Erythroblast (primary cell): ENCODE data around the gene HOXB1.
A peak's percentile ranks its signal among the peaks of the same experiment; 100 is the strongest.
"Not testable (repeated sequence)": the region's sequence is repeated elsewhere in the genome, so short reads cannot be mapped to it uniquely, and the experiment has no call there.

Source experiments
- DNase-seq, 2 experiments: peaks; one replicate each; lab custom pipeline; 2025; lab: John Stamatoyannopoulos, UW
- GATA1 ChIP-seq: IDR thresholded peaks from 2 replicates; pipeline ENCODE4 v1.6.1; 2011; ENCODE audit warnings: low read depth, mild to moderate bottlenecking, control low read depth, low read length, moderate library complexity
- POLR2A ChIP-seq: IDR thresholded peaks from 2 replicates; pipeline ENCODE4 v1.6.1; 2011; ENCODE audit warnings: mild to moderate bottlenecking, low read length

Gene HOXB1

DNA sequence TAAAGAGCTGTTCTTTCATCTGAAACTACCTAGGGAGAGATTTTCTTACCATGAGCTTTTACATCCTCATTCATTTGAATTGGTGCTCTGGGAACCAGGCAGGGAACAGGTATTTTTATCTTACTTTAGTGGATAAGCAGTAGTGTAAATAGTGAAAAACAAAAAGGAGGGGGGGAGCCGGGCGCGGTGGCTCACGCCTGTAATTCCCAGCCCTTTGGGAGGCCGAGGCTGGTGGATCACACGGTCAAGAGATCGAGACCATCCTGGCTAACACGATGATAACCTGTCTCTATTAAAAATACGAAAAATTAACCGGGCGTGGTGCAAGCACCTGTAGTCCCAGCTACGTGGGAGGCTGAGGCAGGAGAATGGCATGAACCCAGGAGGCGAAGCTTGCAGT, 41.0 kb downstream of the HOXB1 start:
- DNase-seq = no peak
- TF ChIP-seq GATA1 (no peak), POLR2A (no peak)

DNA sequence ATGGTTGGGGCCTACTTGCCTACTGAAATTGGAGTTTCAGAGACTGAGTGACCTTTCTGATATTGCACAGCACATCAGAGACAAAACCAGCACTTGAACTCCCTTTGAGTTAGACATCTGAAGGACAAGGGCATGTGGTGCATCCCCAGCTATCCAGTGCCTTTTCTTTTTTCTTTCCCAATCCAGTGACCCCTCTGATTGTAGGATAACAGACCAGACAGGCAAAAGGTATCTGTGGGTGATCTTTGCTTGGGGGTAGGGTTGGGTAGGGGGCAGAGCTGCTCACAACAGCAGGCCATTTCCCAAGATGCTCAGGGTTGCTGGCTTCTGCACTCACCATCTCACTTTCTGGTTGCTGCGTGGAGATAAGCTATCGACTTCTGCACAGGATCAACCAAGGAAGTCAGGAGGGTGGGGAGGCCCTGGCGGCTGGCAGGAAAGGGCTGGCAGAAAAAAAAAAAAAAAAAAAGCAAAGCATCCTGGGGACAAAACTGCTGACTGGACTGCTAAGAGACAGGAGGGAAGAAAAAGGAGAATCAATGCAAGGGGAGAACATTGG, 42.2 kb downstream of the HOXB1 start:
- TF ChIP-seq GATA1 (peak; percentile 86), POLR2A (peak; percentile 23)
- DNase-seq = peak; percentile 92 to 96

DNA sequence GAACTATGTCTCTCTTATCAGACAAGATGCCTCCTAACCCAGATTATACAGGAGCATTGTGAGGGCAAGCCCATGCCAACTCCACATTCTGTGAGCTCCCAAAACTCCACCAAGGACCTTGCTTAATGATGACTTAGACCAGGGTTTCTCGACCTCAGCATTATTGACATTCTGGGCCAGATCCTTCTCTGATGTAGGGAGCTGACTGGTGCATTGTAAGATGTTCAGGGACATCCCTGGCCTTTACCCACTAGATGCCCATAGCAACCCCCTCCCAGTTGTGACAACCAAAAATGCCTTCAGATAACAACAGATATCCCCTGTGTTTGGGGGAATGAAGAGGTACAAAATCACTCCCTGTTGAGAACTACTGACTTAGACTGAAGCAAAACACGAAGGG, 43.6 kb downstream of the HOXB1 start:
- TF ChIP-seq GATA1 (no peak), POLR2A (no peak)
- DNase-seq = no peak

- DNase-seq = peak in 1 of 2 experiments; percentile 9
- TF ChIP-seq POLR2A (no peak), GATA1 (no peak)
Measured at GRCh38 chr17:48486557-48486956, 44.3 kb downstream of the HOXB1 start.

DNA sequence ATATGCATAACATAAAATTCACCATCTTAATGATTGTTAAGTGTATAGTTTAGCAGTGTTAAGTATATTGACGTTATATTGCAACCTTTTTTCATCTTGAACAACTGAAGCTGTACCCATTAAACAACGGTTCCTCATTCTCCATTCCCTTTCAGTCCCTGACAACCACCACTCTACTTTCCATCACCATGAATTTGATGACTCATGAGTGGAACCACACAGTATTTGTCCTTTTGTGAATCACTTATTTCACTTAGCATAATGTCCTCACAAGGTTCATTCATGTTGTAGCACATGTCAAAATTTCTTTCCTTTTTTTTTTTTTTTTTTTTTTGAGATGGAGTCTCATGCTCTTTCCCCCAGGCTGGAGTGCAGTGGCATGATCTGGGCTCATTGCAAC, 46.0 kb downstream of the HOXB1 start:
- DNase-seq = no peak

GRCh38 chr17:48484256-48484655, 46.6 kb downstream of the HOXB1 start:
- DNase-seq = no peak
- TF ChIP-seq POLR2A = no peak
- TF ChIP-seq GATA1 = no peak

More for the DNA sequence above, 46.0 kb downstream of the HOXB1 start:
- TF ChIP-seq GATA1 = no peak
- TF ChIP-seq POLR2A = no peak

- DNase-seq = no peak
- TF ChIP-seq GATA1 = no peak
- TF ChIP-seq POLR2A = no peak
Measured at GRCh38 chr17:48483471-48484131, 47.2 kb downstream of the HOXB1 start.

GRCh38 chr17:48483004-48483403, 47.8 kb downstream of the HOXB1 start:
- TF ChIP-seq GATA1 (no peak), POLR2A (no peak)
- DNase-seq = no peak

DNA sequence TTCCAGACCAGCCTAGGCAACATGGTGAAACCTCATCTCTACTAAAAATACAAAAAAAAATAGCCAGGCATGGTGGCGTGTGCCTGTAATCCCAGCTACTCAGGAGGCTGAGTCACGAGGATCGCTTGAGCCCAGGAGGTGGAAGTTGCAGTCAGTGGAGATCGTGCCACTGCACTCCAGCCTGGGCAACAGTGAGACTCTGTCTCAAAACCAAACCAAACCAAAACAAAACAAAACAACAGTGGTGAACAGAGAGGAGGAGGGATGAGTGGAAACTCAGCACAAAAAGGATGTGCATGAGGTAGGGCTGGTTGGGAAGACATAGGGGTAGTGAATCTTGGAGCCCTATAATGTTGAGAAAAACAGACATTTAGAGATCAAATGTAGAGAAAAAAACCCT, 48.5 kb downstream of the HOXB1 start:
- DNase-seq = not testable (repeated sequence)

DNA sequence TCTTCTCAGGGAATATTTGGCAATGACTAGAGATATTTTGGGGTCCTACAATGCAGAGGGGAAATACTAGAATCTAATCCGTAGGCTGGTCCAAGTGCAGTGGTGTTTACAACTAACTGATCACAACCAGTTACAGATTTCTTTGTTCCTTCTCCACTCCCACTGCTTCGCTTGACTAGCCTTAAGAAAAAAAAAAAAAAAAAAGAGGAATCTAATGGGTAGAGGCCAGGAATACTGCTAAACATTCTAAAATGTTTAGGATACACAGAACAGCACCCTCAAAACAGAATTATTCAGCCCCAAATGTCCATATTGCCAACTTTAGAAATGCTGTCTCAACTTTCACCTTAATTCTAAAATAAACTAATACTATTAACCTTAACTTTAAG, 51.8 kb downstream of the HOXB1 start:
- no peak for DNase-seq
- no peak for TF ChIP-seq GATA1
- TF ChIP-seq POLR2A = no peak
